PC-3 (cell line): ENCODE data around the gene PCNX3.

Source experiments
- EZH2phosphoT487 ChIP-seq: fragments of 300-600 bp; sonication (generic); IDR thresholded peaks from 2 replicates; pipeline ENCODE4 v1.6.1; 2018; ENCODE audit warnings: mild to moderate bottlenecking, antibody characterized with exemption, low read length, borderline replicate concordance
- TF ChIP-seq, protein P1 (sequence below): fragments of 300-600 bp; sonication (generic); conservative IDR thresholded peaks from 2 replicates; pipeline ENCODE4 v1.5.1; 2017; ENCODE audit warnings: antibody characterized with exemption, low read depth, mild to moderate bottlenecking, low read length

GRCh38 chr11:65578667-65579066 lies 36.9 kb upstream of the PCNX3 start:
- no peak for TF ChIP-seq EZH2phosphoT487
- TF ChIP-seq, protein P1, sequence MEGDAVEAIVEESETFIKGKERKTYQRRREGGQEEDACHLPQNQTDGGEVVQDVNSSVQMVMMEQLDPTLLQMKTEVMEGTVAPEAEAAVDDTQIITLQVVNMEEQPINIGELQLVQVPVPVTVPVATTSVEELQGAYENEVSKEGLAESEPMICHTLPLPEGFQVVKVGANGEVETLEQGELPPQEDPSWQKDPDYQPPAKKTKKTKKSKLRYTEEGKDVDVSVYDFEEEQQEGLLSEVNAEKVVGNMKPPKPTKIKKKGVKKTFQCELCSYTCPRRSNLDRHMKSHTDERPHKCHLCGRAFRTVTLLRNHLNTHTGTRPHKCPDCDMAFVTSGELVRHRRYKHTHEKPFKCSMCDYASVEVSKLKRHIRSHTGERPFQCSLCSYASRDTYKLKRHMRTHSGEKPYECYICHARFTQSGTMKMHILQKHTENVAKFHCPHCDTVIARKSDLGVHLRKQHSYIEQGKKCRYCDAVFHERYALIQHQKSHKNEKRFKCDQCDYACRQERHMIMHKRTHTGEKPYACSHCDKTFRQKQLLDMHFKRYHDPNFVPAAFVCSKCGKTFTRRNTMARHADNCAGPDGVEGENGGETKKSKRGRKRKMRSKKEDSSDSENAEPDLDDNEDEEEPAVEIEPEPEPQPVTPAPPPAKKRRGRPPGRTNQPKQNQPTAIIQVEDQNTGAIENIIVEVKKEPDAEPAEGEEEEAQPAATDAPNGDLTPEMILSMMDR, result no peak
